ENCODE measurements around the gene NECAB2. TPM values are rescaled to one million over a fixed set of nuclear protein-coding genes. Genes with fewer than 3 reads are reported as not detected.

The NECAB2 gene
- total RNA-seq, 4 donors from 2014 or later, result 1.1 TPM; not detected in 3

DNA sequence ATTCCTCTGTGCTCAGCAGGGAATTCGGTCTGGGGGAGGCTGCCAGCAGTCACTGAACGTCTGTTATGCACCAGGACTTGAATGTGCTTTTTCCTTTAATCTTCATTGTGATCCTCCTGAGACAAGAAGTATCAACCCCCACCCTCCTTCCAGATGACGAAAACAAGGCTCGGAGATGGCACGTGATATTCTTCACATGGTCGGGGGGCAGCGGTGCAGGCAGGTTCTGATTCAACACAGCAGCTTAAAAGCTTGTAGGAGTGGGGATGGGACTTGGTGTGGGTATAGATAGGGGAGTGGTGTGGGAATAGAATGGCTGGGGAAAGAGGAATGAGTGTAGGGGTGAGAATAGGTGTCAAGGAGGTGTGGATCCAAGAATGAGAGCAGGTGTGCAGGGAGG, 6.4 kb downstream of the NECAB2 start:
- Histone ChIP-seq H3K4me1 (no peaks in the 10 kb centered on the region), H3K4me3 (no peak overlapping the region), H3K9me3 (peaks cover 0 to 16% (median 0%) of the 10 kb centered on the region in 3 donors), H3K36me3 (no peaks in the 10 kb centered on the region), H3K27me3 (peaks cover 7% of the 10 kb centered on the region), H3K27ac (no peak overlapping the region)
- ATAC-seq, result no peak
- WGBS, 2 donors (ENCODE audit: low coverage in 1 of 2), result 37 to 46% methylated on average over 5 to 7 of the region's 7 CpGs
- TF ChIP-seq, protein P1, sequence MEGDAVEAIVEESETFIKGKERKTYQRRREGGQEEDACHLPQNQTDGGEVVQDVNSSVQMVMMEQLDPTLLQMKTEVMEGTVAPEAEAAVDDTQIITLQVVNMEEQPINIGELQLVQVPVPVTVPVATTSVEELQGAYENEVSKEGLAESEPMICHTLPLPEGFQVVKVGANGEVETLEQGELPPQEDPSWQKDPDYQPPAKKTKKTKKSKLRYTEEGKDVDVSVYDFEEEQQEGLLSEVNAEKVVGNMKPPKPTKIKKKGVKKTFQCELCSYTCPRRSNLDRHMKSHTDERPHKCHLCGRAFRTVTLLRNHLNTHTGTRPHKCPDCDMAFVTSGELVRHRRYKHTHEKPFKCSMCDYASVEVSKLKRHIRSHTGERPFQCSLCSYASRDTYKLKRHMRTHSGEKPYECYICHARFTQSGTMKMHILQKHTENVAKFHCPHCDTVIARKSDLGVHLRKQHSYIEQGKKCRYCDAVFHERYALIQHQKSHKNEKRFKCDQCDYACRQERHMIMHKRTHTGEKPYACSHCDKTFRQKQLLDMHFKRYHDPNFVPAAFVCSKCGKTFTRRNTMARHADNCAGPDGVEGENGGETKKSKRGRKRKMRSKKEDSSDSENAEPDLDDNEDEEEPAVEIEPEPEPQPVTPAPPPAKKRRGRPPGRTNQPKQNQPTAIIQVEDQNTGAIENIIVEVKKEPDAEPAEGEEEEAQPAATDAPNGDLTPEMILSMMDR (IDR thresholded peaks at IDR 0.05), result no peak
- TF ChIP-seq EP300 (IDR thresholded peaks at IDR 0.05) (no peak), POLR2AphosphoS5 (IDR thresholded peaks at IDR 0.05) (no peak), POLR2A (IDR thresholded peaks at IDR 0.05) (no peak)

DNA sequence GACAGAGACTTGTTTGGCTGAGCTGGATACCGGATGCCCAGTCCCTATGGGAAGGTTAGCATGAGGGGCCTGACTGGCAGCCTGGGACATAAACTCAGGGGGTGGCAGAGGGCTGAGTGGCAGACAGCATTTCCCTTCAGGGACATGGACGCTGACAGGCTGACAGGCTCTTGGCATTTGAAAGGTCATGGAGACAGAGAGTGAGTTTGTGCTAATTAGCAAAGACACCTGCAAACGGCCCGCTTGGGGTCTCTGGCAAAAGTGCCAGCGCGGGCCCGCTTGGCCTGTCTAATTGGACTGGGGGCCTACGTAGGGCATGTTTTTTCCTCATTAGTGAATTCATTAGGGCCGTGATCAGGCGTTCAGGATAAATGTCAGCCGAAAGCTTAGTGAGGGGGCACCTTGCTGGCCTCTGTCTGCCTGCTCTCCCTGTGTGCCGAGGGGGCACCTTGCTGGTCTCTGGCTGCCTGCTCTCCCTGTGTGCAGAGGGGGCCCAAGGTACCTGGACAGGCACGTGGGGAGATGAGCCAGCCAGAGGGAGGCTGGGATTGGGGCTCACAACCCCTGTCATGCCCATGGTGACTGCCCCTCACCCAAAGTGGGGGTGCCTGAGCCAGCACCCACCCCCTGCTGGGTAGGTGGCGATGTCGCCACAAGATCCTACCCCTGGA, 7.7 kb downstream of the NECAB2 start:
- no peak overlapping the region for H3K4me3 ChIP-seq
- no peaks in the 10 kb centered on the region for H3K36me3 ChIP-seq
- peaks cover 3% of the 10 kb centered on the region for H3K27me3 ChIP-seq
- no peak overlapping the region for H3K27ac ChIP-seq
- ATAC-seq, result no peak
- TF ChIP-seq POLR2AphosphoS5 (IDR thresholded peaks at IDR 0.05) (no peak), POLR2A (IDR thresholded peaks at IDR 0.05) (no peak), EP300 (IDR thresholded peaks at IDR 0.05) (no peak)
- TF ChIP-seq, protein P1 (IDR thresholded peaks at IDR 0.05), result no peak
- 40 to 80% methylated on average over 1 of the region's 15 CpGs for WGBS, 2 donors (ENCODE audit: low coverage in 1 of 2)
- H3K4me1 ChIP-seq, result no peaks in the 10 kb centered on the region
- peaks cover 0 to 16% (median 0%) of the 10 kb centered on the region in 3 donors for H3K9me3 ChIP-seq

DNA sequence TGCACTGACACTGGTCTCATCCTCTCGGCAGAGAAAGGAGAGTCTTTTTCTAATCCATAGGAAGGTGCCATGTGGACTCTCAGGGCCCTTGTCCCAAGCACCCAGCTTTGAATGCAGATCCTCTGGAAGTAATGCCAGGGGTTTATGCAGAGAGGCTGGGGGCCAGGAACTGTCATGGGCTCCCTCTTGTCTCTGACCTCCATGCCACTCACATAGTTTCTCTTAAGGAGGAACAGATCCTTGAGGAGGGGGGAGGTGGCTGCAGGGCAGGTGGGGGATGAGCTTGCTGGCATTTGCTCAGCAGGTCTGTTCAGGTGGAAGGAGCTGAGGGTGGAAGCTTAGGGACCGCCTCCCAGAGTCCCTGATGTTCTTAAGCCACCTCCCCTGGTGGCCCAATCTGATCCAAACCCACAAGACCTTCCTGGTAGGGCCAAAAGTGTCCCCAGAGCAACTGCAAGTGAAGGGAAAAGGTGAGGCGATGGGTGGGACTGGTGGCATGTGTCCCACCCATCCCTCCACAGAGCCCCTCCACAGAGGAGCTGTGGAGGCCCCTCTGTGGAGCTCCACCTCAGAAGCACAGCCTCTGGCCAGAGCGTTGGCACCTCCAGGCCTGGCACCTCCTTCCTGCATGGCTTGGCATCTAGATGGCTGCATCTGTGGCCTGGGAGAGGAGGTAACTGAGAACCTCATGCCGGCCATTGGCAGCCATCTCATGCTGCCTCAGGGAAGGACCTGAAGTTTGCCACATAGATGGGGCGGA, 9.2 kb downstream of the NECAB2 start:
- Histone ChIP-seq H3K27me3 (peaks cover 3% of the 10 kb centered on the region), H3K27ac (no peak overlapping the region), H3K36me3 (no peaks in the 10 kb centered on the region), H3K9me3 (peaks cover 0 to 21% (median 0%) of the 10 kb centered on the region in 3 donors), H3K4me3 (no peak overlapping the region), H3K4me1 (no peaks in the 10 kb centered on the region)
- no peak for TF ChIP-seq POLR2A (IDR thresholded peaks at IDR 0.05)
- TF ChIP-seq EP300 (IDR thresholded peaks at IDR 0.05), result no peak
- TF ChIP-seq, protein P1 (IDR thresholded peaks at IDR 0.05), result no peak
- no peak for TF ChIP-seq POLR2AphosphoS5 (IDR thresholded peaks at IDR 0.05)
- no peak for ATAC-seq
- WGBS, 2 donors (ENCODE audit: low coverage in 1 of 2), result 20 to 60% methylated on average over 1 to 2 of the region's 6 CpGs

DNA sequence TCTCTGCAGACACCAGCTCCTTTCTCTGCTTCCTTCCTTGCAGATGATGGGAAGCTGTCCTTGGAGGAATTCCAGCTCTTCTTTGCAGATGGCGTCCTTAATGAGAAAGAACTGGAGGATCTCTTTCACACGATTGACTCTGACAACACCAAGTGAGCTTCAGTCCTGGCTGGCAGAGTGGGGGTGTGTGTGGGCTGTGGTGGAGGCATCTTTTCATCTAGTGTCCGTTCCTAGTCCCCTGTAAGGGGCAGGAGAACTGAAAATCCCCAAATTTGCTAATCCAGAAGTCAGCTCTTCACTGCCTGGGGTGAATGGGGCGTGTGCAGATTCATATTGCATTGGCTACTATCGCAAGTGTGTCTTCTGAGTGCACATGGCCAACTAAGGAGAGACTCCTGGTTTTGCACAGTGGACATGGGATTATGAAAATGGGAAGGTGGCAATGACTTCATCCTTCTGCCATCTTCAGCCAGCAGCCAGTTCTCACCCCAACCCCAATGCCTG, 10.4 kb downstream of the NECAB2 start:
- peaks cover 3% of the 10 kb centered on the region for H3K27me3 ChIP-seq
- H3K9me3 ChIP-seq, result peaks cover 0 to 21% (median 0%) of the 10 kb centered on the region in 3 donors
- 77% methylated on average over 3 of the region's 5 CpGs; no CpG with 5 or more reads in 1 of the 2 donors for WGBS, 2 donors (ENCODE audit: low coverage in 1 of 2)
- no peaks in the 10 kb centered on the region for H3K4me1 ChIP-seq
- no peak overlapping the region for H3K27ac ChIP-seq
- no peaks in the 10 kb centered on the region for H3K36me3 ChIP-seq
- H3K4me3 ChIP-seq, result no peak overlapping the region
- TF ChIP-seq, protein P1 (IDR thresholded peaks at IDR 0.05), result no peak
- TF ChIP-seq EP300 (IDR thresholded peaks at IDR 0.05), result no peak
- no peak for TF ChIP-seq POLR2AphosphoS5 (IDR thresholded peaks at IDR 0.05)
- no peak for TF ChIP-seq POLR2A (IDR thresholded peaks at IDR 0.05)
- ATAC-seq, result no peak

All from gastroesophageal sphincter (tissue), 4 donors.